Measurements from ENCODE around the gene FAM240A. TPM values are rescaled to one million over a fixed set of nuclear protein-coding genes. Genes with fewer than 3 reads are reported as not detected.
A peak's percentile ranks its signal among the peaks of the same experiment; 100 is the strongest.

The FAM240A gene
- total RNA-seq: not detected in 2 replicates

DNA sequence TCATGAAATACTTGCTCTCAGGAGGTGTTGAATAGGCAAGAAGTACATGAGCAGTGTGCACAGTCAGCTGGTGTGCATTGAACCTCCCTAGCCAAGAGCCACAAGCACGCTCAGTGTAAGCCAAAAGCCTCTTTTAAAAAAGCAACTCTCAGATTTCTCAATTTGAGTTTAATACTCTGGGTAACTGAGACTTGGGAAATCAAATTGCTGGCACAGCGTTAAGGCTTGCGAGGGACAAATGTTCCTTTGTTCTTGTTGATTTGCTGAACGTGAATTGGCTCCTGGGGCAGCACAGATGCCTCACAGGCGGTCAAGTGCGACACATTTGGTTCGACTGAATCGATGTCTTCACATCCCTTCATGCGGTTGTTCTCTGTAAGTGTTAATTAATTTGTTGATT is at the start of gene FAM240A:
Gene FAM240A (plus strand): TSS at position 202 of the 400 bp plus-strand sequence. CDS start 159 bp downstream, at position 361.
- no peak for FAIRE-seq
- Histone ChIP-seq H3K27me3 (ENCODE audit: control insufficient read depth, insufficient read depth, low read length) (peaks cover 4% of the 10 kb centered on the region), H3K36me3 (ENCODE audit: control insufficient read depth, insufficient read depth, low read length) (no peaks in the 10 kb centered on the region), H3K4me3 (ENCODE audit: low read depth, low read length) (no peak within 1 kb of the TSS)
- TF ChIP-seq, protein P1, sequence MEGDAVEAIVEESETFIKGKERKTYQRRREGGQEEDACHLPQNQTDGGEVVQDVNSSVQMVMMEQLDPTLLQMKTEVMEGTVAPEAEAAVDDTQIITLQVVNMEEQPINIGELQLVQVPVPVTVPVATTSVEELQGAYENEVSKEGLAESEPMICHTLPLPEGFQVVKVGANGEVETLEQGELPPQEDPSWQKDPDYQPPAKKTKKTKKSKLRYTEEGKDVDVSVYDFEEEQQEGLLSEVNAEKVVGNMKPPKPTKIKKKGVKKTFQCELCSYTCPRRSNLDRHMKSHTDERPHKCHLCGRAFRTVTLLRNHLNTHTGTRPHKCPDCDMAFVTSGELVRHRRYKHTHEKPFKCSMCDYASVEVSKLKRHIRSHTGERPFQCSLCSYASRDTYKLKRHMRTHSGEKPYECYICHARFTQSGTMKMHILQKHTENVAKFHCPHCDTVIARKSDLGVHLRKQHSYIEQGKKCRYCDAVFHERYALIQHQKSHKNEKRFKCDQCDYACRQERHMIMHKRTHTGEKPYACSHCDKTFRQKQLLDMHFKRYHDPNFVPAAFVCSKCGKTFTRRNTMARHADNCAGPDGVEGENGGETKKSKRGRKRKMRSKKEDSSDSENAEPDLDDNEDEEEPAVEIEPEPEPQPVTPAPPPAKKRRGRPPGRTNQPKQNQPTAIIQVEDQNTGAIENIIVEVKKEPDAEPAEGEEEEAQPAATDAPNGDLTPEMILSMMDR (IDR thresholded peaks at IDR 0.05; ENCODE audit: insufficient read depth, low read length, severe bottlenecking): no peak
- DNase-seq (ENCODE audit: low read depth): no peak

DNA sequence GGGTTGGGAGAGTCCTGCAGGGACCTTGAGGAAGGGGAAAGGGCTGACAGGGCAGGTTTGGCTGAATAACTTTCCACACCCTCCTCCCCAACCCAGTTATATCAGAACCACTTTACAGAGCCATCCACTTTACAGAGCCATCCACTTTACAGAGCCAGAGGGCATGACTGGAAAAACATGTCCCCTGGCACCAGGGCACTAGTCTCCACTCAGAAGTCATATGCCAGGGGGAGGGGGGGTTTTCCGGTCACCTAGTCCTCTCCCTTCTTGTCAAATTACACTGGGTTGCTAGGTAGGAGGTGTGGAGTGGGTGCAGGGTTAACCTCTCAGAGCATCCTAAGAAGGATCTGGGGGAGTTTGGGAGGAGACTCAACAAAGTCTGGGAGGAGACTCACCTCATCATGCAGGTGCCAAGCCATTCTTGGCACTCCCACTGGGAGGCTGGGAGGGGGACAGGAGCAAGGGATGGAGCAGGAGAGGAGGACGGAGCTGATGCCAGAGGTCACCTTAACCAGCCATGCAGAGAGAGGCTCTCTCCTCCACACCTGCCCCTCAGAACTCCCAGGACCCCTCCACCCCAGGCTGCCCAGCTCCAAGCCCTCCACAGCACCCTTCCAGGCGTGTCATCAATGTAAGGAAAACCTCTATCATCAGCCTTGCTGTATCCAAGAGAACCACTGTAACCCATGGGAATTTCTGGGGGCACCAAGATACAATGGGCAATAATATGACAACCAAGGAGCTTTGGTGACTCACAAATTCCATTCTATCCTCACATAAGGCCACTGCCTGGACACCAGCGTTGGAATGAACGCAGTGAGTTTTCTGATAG is 47.9 kb upstream of the FAM240A start:
- no peak for FAIRE-seq

DNA sequence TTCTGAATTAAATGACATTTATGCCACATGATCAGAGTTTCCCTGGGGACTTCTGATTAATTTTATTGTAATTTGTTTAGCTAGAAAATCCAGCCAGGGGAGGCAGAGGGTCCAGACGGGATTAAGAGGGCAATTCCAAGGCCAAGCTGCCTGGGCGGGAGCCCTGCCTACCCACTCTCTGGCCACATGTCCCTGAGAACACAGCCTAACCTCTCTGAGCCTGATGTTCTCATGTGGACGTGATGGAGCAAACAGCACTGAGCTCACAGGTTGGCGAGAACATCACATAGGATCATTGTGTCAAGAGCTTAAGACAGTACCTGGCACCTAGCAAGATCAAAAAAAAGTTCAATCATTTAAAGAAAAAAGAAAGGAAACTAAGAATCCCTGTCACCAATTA is 47.2 kb upstream of the FAM240A start:
- Histone ChIP-seq H3K27me3 (ENCODE audit: control insufficient read depth, insufficient read depth, low read length) (peaks cover 1% of the 10 kb centered on the region), H3K4me3 (ENCODE audit: low read depth, low read length) (no peak overlapping the region), H3K36me3 (ENCODE audit: control insufficient read depth, insufficient read depth, low read length) (no peaks in the 10 kb centered on the region)
- TF ChIP-seq, protein P1 (IDR thresholded peaks at IDR 0.05; ENCODE audit: insufficient read depth, low read length, severe bottlenecking): no peak
- DNase-seq (ENCODE audit: low read depth) (no peak), FAIRE-seq (no peak)

More for the DNA sequence above, 47.9 kb upstream of the FAM240A start:
- Histone ChIP-seq H3K4me3 (ENCODE audit: low read depth, low read length) (no peak overlapping the region), H3K27me3 (ENCODE audit: control insufficient read depth, insufficient read depth, low read length) (peaks cover 1% of the 10 kb centered on the region), H3K36me3 (ENCODE audit: control insufficient read depth, insufficient read depth, low read length) (no peaks in the 10 kb centered on the region)
- TF ChIP-seq, protein P1 (IDR thresholded peaks at IDR 0.05; ENCODE audit: insufficient read depth, low read length, severe bottlenecking): no peak
- DNase-seq (ENCODE audit: low read depth): no peak

DNA sequence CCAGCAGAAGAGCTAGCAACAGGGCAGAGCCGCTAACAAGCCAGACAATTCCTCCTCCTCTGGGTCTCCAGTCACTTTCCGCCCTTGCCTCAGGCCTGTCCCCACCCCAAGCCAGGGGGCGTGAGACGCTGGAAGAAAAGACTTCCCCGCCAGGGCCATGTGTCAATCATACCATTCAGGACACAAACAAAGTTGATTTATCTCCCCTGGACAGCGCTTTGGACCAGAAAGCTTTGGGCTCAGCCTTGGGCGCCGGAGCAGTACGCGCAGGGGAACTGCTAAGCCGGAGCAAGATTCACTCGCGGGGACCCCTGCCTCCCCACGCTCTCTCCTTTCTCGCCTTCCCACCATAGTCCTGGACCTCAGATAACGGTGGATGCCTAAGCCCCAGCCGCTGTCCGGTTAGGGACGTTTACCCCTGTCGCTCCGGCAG is 46.7 kb upstream of the FAM240A start:
- DNase-seq (ENCODE audit: low read depth): no peak
- Histone ChIP-seq H3K27me3 (ENCODE audit: control insufficient read depth, insufficient read depth, low read length) (peaks cover 1% of the 10 kb centered on the region), H3K4me3 (ENCODE audit: low read depth, low read length) (peak overlapping the region; percentile 37), H3K36me3 (ENCODE audit: control insufficient read depth, insufficient read depth, low read length) (no peaks in the 10 kb centered on the region)
- no peak for FAIRE-seq
- TF ChIP-seq, protein P1 (IDR thresholded peaks at IDR 0.05; ENCODE audit: insufficient read depth, low read length, severe bottlenecking): no peak

DNA sequence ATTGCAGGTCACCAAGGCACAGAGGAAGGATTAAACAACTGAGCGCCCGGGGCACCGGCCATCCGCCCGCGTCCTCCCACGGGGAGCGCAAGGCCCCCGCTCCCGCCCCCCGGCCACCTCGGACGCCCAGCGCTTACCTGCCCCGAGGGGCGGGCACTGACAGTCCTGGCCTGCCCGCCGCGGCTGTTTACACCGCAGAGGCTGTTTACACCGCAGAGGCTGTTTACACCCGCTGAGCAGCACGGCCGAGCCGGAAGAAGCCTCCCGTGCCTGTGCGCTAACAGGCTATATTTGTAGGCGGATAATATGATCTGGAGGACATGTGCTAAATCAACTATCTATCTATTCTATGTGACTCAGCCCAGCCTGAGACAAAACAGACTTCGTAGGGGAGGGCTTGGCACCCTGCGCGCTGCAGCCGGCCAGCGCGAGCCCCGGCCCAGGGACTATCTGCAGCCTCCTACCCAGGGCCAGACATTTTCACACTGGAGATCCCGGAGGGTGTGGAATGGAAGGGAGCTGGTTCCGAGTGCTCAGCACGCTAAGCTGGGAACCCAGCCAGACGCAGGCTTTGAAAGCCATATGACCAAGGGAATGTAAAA is 46.2 kb upstream of the FAM240A start, which contains the start of gene LRRC2:
Gene LRRC2 (minus strand): TSS at position 263 of the 602 bp plus-strand sequence. CDS start 14,711 bp downstream, outside the sequence.
- Histone ChIP-seq H3K4me3 (ENCODE audit: low read depth, low read length) (peak within 1 kb of the TSS; percentile 37), H3K27me3 (ENCODE audit: control insufficient read depth, insufficient read depth, low read length) (peaks cover 1% of the 10 kb centered on the region), H3K36me3 (ENCODE audit: control insufficient read depth, insufficient read depth, low read length) (no peaks in the 10 kb centered on the region)
- FAIRE-seq: no peak
- TF ChIP-seq, protein P1 (IDR thresholded peaks at IDR 0.05; ENCODE audit: insufficient read depth, low read length, severe bottlenecking): no peak
- DNase-seq (ENCODE audit: low read depth): peak; percentile 41
